ENCODE data around the gene CSF1.

- TF ChIP-seq EZH2phosphoT487 (IDR thresholded peaks at IDR 0.05; ENCODE audit: insufficient read depth, low read depth) (no peak), EZH2 (IDR thresholded peaks at IDR 0.05; ENCODE audit: insufficient read depth, poor library complexity, severe bottlenecking) (no peak)
These were observed 31.8 kb downstream of the CSF1 start for GRCh38 chr1:109942434-109942833.

Measured in GM23248 (cell line).